ENCODE measurements around the gene POLDIP2.

POLDIP2 gene

DNA sequence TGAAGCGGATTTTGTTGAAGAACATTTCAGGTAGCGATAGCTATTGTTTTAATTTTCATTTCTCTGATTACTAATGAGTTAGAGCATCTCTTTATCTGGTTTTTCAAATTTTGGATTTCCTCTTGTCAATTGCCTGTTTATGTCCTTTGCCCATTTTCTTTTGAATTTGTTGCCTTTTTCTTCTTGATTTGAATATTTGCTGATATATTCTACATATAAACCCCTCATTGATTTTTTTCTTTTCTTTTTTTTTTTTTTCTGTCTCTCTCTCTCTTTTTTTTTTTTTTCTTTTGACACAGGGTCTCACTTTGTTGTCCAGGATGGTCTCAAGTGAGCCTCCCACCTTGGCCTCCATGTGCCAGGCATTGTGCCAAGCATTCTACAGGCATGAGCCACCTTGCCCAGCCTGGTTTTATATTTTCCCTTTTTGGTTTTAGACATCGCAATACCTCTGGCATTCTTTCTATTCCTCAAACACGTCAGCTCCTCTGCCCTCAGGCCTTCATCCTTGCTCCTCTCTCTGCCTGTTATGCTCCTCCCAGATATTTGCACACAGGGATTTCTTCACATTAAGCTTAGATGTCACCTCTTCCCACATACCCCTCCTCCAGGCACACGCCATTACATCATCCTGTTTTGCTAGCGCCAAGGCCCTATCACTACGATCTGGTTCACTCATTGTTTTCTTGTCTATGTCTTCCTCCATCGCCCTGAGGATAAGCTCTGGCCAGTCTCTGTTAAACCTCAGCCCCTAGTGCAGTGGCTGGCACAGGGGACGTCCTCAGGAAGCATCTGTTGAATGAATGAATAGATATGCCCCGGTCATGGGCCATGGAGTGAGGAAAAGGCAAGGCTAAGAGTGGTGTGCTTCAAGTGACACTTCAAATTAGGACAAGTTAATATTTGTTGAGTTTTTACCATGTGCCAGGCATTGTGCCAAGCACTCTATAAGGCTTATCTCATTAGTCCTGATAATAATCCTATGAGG is 22.8 kb upstream of the POLDIP2 start:
- H3K27ac Mint-ChIP-seq: no peak overlapping the region
- H3K4me1 Mint-ChIP-seq (ENCODE audit: low read depth): peaks cover 25% of the 10 kb centered on the region
- H3K36me3 Mint-ChIP-seq (ENCODE audit: low read depth): peaks cover 35% of the 10 kb centered on the region
- H3K9me3 Mint-ChIP-seq: no peaks in the 10 kb centered on the region
- no peaks in the 10 kb centered on the region for H3K27me3 Mint-ChIP-seq
- no peak for DNase-seq
- H3K4me3 Mint-ChIP-seq: no peak overlapping the region

- H3K36me3 Mint-ChIP-seq (ENCODE audit: low read depth): peaks cover 26% of the 10 kb centered on the region
- peak overlapping the region; percentile 82 for H3K27ac Mint-ChIP-seq
- no peak for DNase-seq
- H3K27me3 Mint-ChIP-seq: no peaks in the 10 kb centered on the region
- peak overlapping the region; percentile 84 for H3K4me3 Mint-ChIP-seq
- no peaks in the 10 kb centered on the region for H3K9me3 Mint-ChIP-seq
- H3K4me1 Mint-ChIP-seq (ENCODE audit: low read depth): peaks cover 24% of the 10 kb centered on the region
These were observed 15.6 kb upstream of the POLDIP2 start for GRCh38 chr17:28372945-28373274.

- H3K4me3 Mint-ChIP-seq: peak overlapping the region; percentile 84
- no peak for DNase-seq
- H3K27me3 Mint-ChIP-seq: no peaks in the 10 kb centered on the region
- H3K4me1 Mint-ChIP-seq (ENCODE audit: low read depth): peaks cover 24% of the 10 kb centered on the region
- peaks cover 26% of the 10 kb centered on the region for H3K36me3 Mint-ChIP-seq (ENCODE audit: low read depth)
- peak overlapping the region; percentile 82 for H3K27ac Mint-ChIP-seq
- no peaks in the 10 kb centered on the region for H3K9me3 Mint-ChIP-seq
These were observed 15.0 kb upstream of the POLDIP2 start for GRCh38 chr17:28372203-28372944.

DNA sequence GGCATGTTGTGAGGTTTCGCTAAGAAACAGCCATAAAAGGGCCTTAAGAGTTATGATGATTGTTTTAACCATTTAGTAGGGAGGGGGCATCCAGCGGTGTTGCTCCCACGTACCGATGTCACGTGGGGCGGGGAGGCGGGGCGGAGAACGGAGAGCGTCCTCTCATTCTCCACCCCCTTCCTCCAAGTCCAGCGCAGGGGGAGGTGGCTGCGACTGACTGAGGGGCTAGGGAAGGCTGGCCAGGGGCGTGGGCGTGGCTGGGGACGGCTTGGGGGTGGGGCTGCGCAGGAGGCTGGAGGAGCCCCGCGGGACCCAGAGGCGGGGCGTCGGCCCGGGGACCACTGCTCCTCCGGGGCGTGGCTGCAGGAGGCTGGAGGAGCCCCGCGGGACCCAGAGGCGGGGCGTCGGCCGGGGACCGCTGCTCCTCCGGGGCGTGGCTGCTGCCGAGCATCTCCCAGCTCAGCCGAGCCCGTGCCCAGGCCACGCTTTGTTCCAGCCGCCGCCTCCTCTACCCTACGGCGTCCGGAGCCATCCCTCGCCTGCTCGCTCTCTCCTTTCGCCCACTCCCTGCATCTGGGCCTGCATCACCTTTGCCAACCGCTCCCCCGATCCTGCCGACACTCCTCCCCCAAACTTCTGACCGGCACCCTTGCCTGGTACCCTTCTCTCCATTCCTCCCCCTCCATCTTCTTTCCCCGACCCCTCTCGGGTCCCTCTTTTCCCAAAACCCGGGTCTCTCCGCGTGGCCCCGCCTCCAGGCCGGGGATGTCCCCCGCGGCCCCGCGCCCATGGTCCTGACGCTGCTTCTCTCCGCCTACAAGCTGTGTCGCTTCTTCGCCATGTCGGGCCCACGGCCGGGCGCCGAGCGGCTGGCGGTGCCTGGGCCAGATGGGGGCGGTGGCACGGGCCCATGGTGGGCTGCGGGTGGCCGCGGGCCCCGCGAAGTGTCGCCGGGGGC is 14.2 kb upstream of the POLDIP2 start, which contains the start of gene SARM1:
TSS of gene SARM1 (plus strand) at position 450 of the 958 bp plus-strand sequence. CDS start at position 789, 339 bp downstream.
- Mint-ChIP-seq H3K27ac (peak within 1 kb of the TSS; percentile 93), H3K4me1 (ENCODE audit: low read depth) (peaks cover 24% of the 10 kb centered on the region), H3K9me3 (no peaks in the 10 kb centered on the region), H3K27me3 (no peaks in the 10 kb centered on the region), H3K36me3 (ENCODE audit: low read depth) (peaks cover 24% of the 10 kb centered on the region), H3K4me3 (peak within 1 kb of the TSS; percentile 87)
- peak; percentile 91 for DNase-seq

DNA sequence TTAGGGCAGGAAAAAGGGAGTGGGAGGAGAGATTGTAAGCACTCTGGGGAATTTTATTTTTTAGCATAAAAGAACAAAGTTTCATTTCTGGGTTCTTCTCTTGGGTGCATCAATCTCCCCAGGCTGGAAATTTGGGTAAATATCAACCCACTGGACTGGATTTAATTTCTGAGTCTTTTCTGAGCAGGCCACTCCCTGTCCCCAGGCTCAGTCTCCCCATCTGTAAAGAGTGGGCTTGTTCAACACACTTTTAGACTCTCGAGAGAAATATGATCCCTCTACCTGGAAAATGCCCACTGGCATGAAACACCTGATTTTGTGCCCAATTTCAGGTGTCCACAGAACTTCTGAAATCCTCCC is 13.4 kb upstream of the POLDIP2 start:
- H3K4me1 Mint-ChIP-seq (ENCODE audit: low read depth): peaks cover 24% of the 10 kb centered on the region
- H3K36me3 Mint-ChIP-seq (ENCODE audit: low read depth): peaks cover 27% of the 10 kb centered on the region
- H3K4me3 Mint-ChIP-seq: peak overlapping the region; percentile 87
- no peaks in the 10 kb centered on the region for H3K27me3 Mint-ChIP-seq
- H3K9me3 Mint-ChIP-seq: no peaks in the 10 kb centered on the region
- H3K27ac Mint-ChIP-seq: peak overlapping the region; percentile 93
- no peak for DNase-seq

GRCh38 chr17:28370035-28370743 is 12.9 kb upstream of the POLDIP2 start, which contains the start of gene VTN:
TSS of gene VTN (minus strand) at chr17:28370307. CDS start at chr17:28370203, 104 bp downstream.
- no peak for DNase-seq
- H3K9me3 Mint-ChIP-seq: no peaks in the 10 kb centered on the region
- H3K27me3 Mint-ChIP-seq: no peaks in the 10 kb centered on the region
- peaks cover 29% of the 10 kb centered on the region for H3K36me3 Mint-ChIP-seq (ENCODE audit: low read depth)
- peak within 1 kb of the TSS; percentile 87 for H3K4me3 Mint-ChIP-seq
- peaks cover 24% of the 10 kb centered on the region for H3K4me1 Mint-ChIP-seq (ENCODE audit: low read depth)
- H3K27ac Mint-ChIP-seq: peak within 1 kb of the TSS; percentile 93

GRCh38 chr17:28369684-28370034 is 12.3 kb upstream of the POLDIP2 start:
- no peak overlapping the region for H3K27ac Mint-ChIP-seq
- H3K36me3 Mint-ChIP-seq (ENCODE audit: low read depth): peaks cover 27% of the 10 kb centered on the region
- DNase-seq: no peak
- peaks cover 21% of the 10 kb centered on the region for H3K4me1 Mint-ChIP-seq (ENCODE audit: low read depth)
- H3K9me3 Mint-ChIP-seq: no peaks in the 10 kb centered on the region
- no peak overlapping the region for H3K4me3 Mint-ChIP-seq
- H3K27me3 Mint-ChIP-seq: no peaks in the 10 kb centered on the region

DNA sequence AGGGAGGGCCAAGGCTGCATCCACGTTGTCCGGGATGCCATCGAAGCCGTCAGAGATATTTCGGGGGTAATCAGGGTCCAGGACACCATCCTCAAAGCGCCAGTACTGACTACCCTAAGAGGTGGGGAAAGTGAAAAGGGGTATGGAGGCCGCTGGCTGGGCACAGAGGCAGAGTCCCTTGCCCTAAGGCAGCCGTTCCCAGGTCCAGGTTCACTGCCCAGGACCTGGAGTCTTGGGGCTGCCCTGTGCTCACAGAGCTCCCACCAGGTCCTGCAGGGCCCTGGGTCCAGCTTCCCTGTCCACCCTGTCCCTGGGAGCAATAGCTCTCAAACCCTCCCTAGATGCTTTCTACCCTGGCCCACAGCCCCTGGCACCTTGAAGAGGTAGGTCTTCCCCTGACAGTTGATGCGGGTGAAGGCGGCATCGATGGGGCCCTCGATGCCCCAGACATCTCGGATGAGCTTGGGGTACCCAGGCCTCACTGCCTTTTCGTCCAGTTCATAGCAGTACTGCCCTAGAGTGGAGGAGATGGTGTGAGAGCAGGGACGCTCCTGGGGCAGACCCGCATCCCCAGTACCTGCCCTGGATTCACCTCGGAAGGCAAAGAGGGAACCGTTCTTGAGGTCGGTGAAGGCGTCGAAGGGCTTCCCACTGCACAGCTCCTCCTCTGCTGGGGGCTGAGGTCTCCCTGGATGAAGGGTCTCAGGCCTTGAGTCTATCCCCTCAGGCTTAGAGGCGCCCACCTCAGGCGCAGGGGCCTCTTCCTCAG is 11.8 kb upstream of the POLDIP2 start:
- Mint-ChIP-seq H3K4me1 (ENCODE audit: low read depth) (peaks cover 21% of the 10 kb centered on the region), H3K9me3 (no peaks in the 10 kb centered on the region), H3K27ac (no peak overlapping the region), H3K4me3 (no peak overlapping the region), H3K27me3 (no peaks in the 10 kb centered on the region), H3K36me3 (ENCODE audit: low read depth) (peaks cover 30% of the 10 kb centered on the region)
- DNase-seq: no peak

DNA sequence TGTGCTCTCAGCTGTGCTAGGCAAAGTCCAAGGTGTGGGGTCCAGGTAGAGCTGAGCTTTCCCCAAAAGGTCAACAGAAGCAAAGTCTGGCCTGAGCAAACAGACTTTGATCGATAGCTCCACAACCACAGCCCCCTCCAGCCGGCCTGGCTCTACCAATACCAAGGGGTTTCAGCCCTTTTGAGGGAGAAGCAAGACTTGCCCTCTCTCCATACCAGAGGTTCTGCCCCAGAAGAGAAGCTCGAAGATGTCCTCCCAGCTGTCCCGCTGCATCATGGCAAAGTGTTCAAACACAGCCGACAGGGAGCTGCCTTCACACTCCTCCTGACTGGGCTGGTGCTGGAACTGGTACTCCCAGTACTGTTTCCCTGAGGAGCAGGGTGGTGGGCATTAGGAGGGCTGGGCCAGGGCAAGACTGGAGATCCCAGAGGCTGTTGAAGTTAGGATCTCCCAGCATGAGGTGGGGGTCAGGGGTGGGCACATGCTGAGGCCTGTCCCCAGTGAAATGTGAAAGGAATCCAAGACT is 11.0 kb upstream of the POLDIP2 start:
- Mint-ChIP-seq H3K4me3 (no peak overlapping the region), H3K27ac (peak overlapping the region; percentile 59), H3K9me3 (no peaks in the 10 kb centered on the region)

GRCh38 chr17:28367641-28368305 is 10.4 kb upstream of the POLDIP2 start:
- Mint-ChIP-seq H3K4me1 (ENCODE audit: low read depth) (peaks cover 11% of the 10 kb centered on the region), H3K27me3 (no peaks in the 10 kb centered on the region), H3K36me3 (ENCODE audit: low read depth) (peaks cover 31% of the 10 kb centered on the region), H3K4me3 (no peak overlapping the region), H3K9me3 (no peaks in the 10 kb centered on the region), H3K27ac (peak overlapping the region; percentile 59)
- DNase-seq: no peak

More for the DNA sequence above, 11.0 kb upstream of the POLDIP2 start:
- H3K4me1 Mint-ChIP-seq (ENCODE audit: low read depth): peaks cover 17% of the 10 kb centered on the region
- H3K36me3 Mint-ChIP-seq (ENCODE audit: low read depth): peaks cover 32% of the 10 kb centered on the region
- no peak for DNase-seq
- H3K27me3 Mint-ChIP-seq: no peaks in the 10 kb centered on the region

DNA sequence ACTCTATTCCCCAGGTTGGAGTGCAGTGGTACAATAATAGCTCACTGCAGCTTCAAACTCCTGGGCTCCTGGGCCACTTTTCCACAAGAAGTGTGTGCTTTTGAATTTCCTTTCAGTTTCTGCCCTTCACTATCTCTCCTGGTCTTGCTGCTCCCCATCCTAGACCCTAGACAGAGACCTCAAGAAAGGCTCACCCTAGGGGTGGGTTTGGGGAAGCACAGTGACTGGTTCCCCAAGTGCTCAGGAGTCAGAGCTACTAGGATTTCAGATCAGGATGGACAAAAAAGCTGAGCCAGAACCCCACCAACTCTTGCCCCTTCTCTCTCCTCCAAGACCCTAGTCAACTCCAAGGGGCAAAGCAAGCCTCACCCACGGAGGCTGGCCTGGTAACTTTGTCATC is 9.3 kb upstream of the POLDIP2 start:
- H3K4me1 Mint-ChIP-seq (ENCODE audit: low read depth): peaks cover 6% of the 10 kb centered on the region
- H3K9me3 Mint-ChIP-seq: no peaks in the 10 kb centered on the region
- DNase-seq: no peak
- no peak overlapping the region for H3K4me3 Mint-ChIP-seq
- peak overlapping the region; percentile 51 for H3K27ac Mint-ChIP-seq
- H3K27me3 Mint-ChIP-seq: no peaks in the 10 kb centered on the region
- H3K36me3 Mint-ChIP-seq (ENCODE audit: low read depth): peaks cover 37% of the 10 kb centered on the region

GRCh38 chr17:28365487-28365886 is 8.2 kb upstream of the POLDIP2 start:
- no peak for DNase-seq
- Mint-ChIP-seq H3K4me3 (no peak overlapping the region), H3K27ac (no peak overlapping the region), H3K9me3 (no peaks in the 10 kb centered on the region), H3K36me3 (ENCODE audit: low read depth) (peaks cover 48% of the 10 kb centered on the region), H3K27me3 (no peaks in the 10 kb centered on the region), H3K4me1 (ENCODE audit: low read depth) (no peaks in the 10 kb centered on the region)
